GM12878 (cell line): ENCODE results near the gene UBE2O. TPM values are rescaled to one million over a fixed set of nuclear protein-coding genes. Genes with fewer than 3 reads are reported as not detected.

Experiments used
- ATAC-seq: fragments of 200-7000 bp; cut with Tn5 transposase; 3 replicates; pipeline ENCODE4 v1.9.1; 2020; ENCODE audit warnings: mild to moderate bottlenecking, moderate library complexity
- BruUV-seq: library from RNA; stranded (reverse); fragments of 400-500 nt; replicated peaks from 2 replicates; lab custom pipeline; 2021; lab: Mats Ljungman, UMichigan
- CTCF ChIA-PET: fragments of 300-600 bp; sonication (Branson Sonifier 250); formaldehyde crosslinking; extraction: SDS; loops from one replicate; lab custom pipeline; 2021; ENCODE audit warnings: inconsistent platforms; lab: Yijun Ruan, JAX
- POLR2A ChIA-PET: fragments of 350-600 bp; formaldehyde crosslinking; extraction: SDS; loops from one replicate; lab custom pipeline; 2021; ENCODE audit warnings: inconsistent platforms; lab: Charles Lee
- RAD21 ChIA-PET: fragments of 300-600 bp; sonication (Branson Sonifier 250); formaldehyde crosslinking; loops from one replicate; lab custom pipeline; 2023; ENCODE audit warnings: antibody characterized with exemption; ENCODE audit not compliant: unreplicated experiment; lab: Charles Lee
- SMC1A ChIA-PET: fragments of 300-600 bp; sonication (Branson Sonifier 250); formaldehyde crosslinking; loops from one replicate; lab custom pipeline; 2023; ENCODE audit not compliant: unreplicated experiment, uncharacterized antibody; lab: Charles Lee
- DNase-seq: peaks from one replicate; pipeline ENCODE4 v3.0.0-alpha.2; 2011; ENCODE audit warnings: low read depth, low spot score
- FAIRE-seq: peaks from 3 replicates; lab custom pipeline; 2011; peaks lifted over from hg19 to GRCh38; lab: Jason Lieb, UNC
- H2AFZ ChIP-seq: 2 replicates; pipeline ENCODE4 v1.6.0; 2011; ENCODE audit warnings: low read depth, low read length, control low read depth; ENCODE audit not compliant: control insufficient read depth
- H3K27ac ChIP-seq: 2 replicates; pipeline ENCODE4 v1.5.1; 2011; ENCODE audit warnings: control low read depth; ENCODE audit not compliant: control insufficient read depth, insufficient read depth
- H3K27me3 ChIP-seq, 2 experiments: replicated peaks in 1 of 2; 2 replicates each; pipeline versions ENCODE4 v1.6.0 to v1.6.1; 2011; ENCODE audit warnings: low read length in 1 of 2; ENCODE audit not compliant: control insufficient read depth in 2 of 2, insufficient read depth in 2 of 2
- H3K36me3 ChIP-seq, 2 experiments: 2 replicates each; pipeline ENCODE4 v1.5.1; 2011; ENCODE audit warnings: low read length in 1 of 2; ENCODE audit not compliant: control insufficient read depth in 2 of 2, insufficient read depth in 2 of 2
- H3K4me1 ChIP-seq: 2 replicates; pipeline ENCODE4 v1.6.1; 2011; ENCODE audit warnings: mild to moderate bottlenecking, low read length, moderate library complexity, mixed read lengths; ENCODE audit not compliant: control insufficient read depth, insufficient read depth
- H3K4me2 ChIP-seq: 2 replicates; pipeline ENCODE4 v1.6.0; 2011; ENCODE audit warnings: control low read depth; ENCODE audit not compliant: control insufficient read depth, insufficient read depth
- H3K4me3 ChIP-seq: fragments of 200-600 bp; sonication (generic); 2 replicates; pipeline ENCODE4 v1.5.1; 2016
- H3K79me2 ChIP-seq: 2 replicates; pipeline ENCODE4 v1.6.0; 2011; ENCODE audit warnings: low read length; ENCODE audit not compliant: control insufficient read depth, insufficient read depth
- H3K9ac ChIP-seq: 2 replicates; pipeline ENCODE4 v1.8.0; 2011; ENCODE audit warnings: low read length, control low read depth, mixed read lengths; ENCODE audit not compliant: control insufficient read depth, insufficient read depth
- H3K9me3 ChIP-seq: replicated peaks from 3 replicates; pipeline ENCODE4 v1.5.1; 2011; ENCODE audit warnings: mild to moderate bottlenecking, low read length; ENCODE audit not compliant: control insufficient read depth, insufficient read depth
- H4K20me1 ChIP-seq: 2 replicates; pipeline ENCODE4 v1.6.0; 2011; ENCODE audit not compliant: control insufficient read depth, insufficient read depth
- BHLHE40 ChIP-seq, 2 experiments: fragments of 450-650 bp in 1 of 2; IDR thresholded peaks; 2 replicates each; pipeline ENCODE4 v1.6.1; 2011 to 2017; ENCODE audit warnings: low read depth in 2 of 2, borderline replicate concordance in 1 of 2, improper control_type of control experiment in 1 of 2, low read length in 1 of 2, mild to moderate bottlenecking in 1 of 2
- FOXM1 ChIP-seq: IDR thresholded peaks from 2 replicates; pipeline ENCODE4 v1.6.1; 2012; ENCODE audit warnings: low read depth, mild to moderate bottlenecking, inconsistent platforms, low read length, moderate library complexity
- MLLT1 ChIP-seq: fragments of 450-650 bp; IDR thresholded peaks from 2 replicates; pipeline ENCODE4 v1.6.1; 2016; ENCODE audit warnings: mild to moderate bottlenecking
- NFYB ChIP-seq: IDR thresholded peaks from 2 replicates; pipeline ENCODE4 v1.6.1; 2011; ENCODE audit warnings: low read depth, mild to moderate bottlenecking, low read length, improper control_type of control experiment, moderate library complexity; ENCODE audit not compliant: insufficient read depth
- PKNOX1 ChIP-seq: fragments of 450-650 bp; IDR thresholded peaks from 2 replicates; pipeline ENCODE4 v1.6.1; 2016; ENCODE audit warnings: mild to moderate bottlenecking
- RAD21 ChIP-seq: IDR thresholded peaks from 2 replicates; pipeline ENCODE4 v1.6.1; 2011; ENCODE audit warnings: mild to moderate bottlenecking, low read depth, low read length, moderate library complexity; ENCODE audit not compliant: insufficient read depth
- SMC3 ChIP-seq: IDR thresholded peaks from 2 replicates; pipeline ENCODE4 v1.6.1; 2011; ENCODE audit warnings: low read length, improper control_type of control experiment, borderline replicate concordance
- SPI1 ChIP-seq: IDR thresholded peaks from 2 replicates; pipeline ENCODE4 v1.6.1; 2011; ENCODE audit warnings: low read depth, mild to moderate bottlenecking, low read length, moderate library complexity, borderline replicate concordance; ENCODE audit not compliant: insufficient read depth
- STAT3 ChIP-seq: IDR thresholded peaks from 2 replicates; pipeline ENCODE4 v1.6.1; 2011; ENCODE audit warnings: low read depth, low read length, improper control_type of control experiment
- TBL1XR1 ChIP-seq: IDR thresholded peaks from 2 replicates; pipeline ENCODE4 v1.6.1; 2012; ENCODE audit warnings: low read depth, low read length, improper control_type of control experiment
- TCF12 ChIP-seq: IDR thresholded peaks from 2 replicates; pipeline ENCODE4 v1.6.1; 2011; ENCODE audit warnings: low read depth, mild to moderate bottlenecking, low read length
- TCF3 ChIP-seq: IDR thresholded peaks from 2 replicates; pipeline ENCODE4 v1.6.1; 2012; ENCODE audit warnings: low read depth, mild to moderate bottlenecking, low read length, borderline replicate concordance; ENCODE audit not compliant: insufficient read depth
- YY1 ChIP-seq: IDR thresholded peaks from 2 replicates; pipeline ENCODE4 v1.6.1; 2011; ENCODE audit warnings: low read depth, mild to moderate bottlenecking, low read length
- ZNF384 ChIP-seq: IDR thresholded peaks from 2 replicates; pipeline ENCODE4 v1.6.1; 2012; ENCODE audit warnings: low read depth, mild to moderate bottlenecking, low read length, improper control_type of control experiment, borderline replicate concordance
- WGBS: methylation state at CpG from one replicate; pipeline ENCODE4 v1.1.6; 2016; ENCODE audit warnings: low lambda C conversion rate; ENCODE audit not compliant: insufficient replicate concordance, insufficient coverage; ENCODE audit errors: missing lambda C conversion rate; 5-methylcytosine and 5-hydroxymethylcytosine counted together
- in situ Hi-C: fragments of 300-500 bp; cut with MboI; formaldehyde crosslinking; loops from 9 replicates; pipeline ENCODE4 v1.14.3; 2018; ENCODE audit warnings: mixed read lengths
- intact Hi-C: fragments of 100-400 bp; cut with micrococcal nuclease; formaldehyde crosslinking; loops from one replicate; pipeline ENCODE4 v1.14.2; 2022; ENCODE audit not compliant: unreplicated experiment
- polyA plus RNA-seq, 11 experiments: library from polyadenylated mRNA; depleted of rRNA in 4 of 11; unstranded in 6 of 11; stranded (reverse) in 5 of 11; fragments of >200 nt; fragmentation: Nextera tagmentation in 4 of 11; fragmentation: Illumina TruSeq in 1 of 11; extraction: Ambion mirVana in 4 of 11; extraction: Trizol in 1 of 11; gene quantifications; 1 replicate in 1 of 11; 2 replicates in 10 of 11; pipeline versions ENCODE4 v1.2.1 to v1.2.3, GENCODE V29; 2011 to 2016; ENCODE audit warnings: inconsistent platforms in 2 of 11, missing spikeins in 2 of 11, low read depth in 1 of 11
- total RNA-seq, 4 experiments: library from RNA; depleted of rRNA in 3 of 4; stranded (reverse); fragments of >200 nt in 3 of 4; fragmentation: Illumina TruSeq in 1 of 4; extraction: Trizol in 1 of 4; gene quantifications; 2 replicates each; pipeline versions ENCODE4 v1.2.1 to v1.2.3, GENCODE V29; 2013 to 2021

Gene UBE2O
- total and polyA plus RNA-seq, 10 of the 15 experiments (the other 5 are each of a cell fraction or from before 2014, with no cell fraction given) = 2.1 to 39.0 (median 14.1) TPM

GRCh38 chr17:76410328-76410965 is 42.5 kb downstream of the UBE2O start (continued):
- TF ChIP-seq NFYB (no peak), TBL1XR1 (no peak)

GRCh38 chr17:76408037-76408849 is 44.7 kb downstream of the UBE2O start:
- Histone ChIP-seq H3K36me3 (peaks cover 5 to 8% of the 10 kb centered on the region in 2 experiments), H3K79me2 (peaks cover 6% of the 10 kb centered on the region), H2AFZ (no peak overlapping the region), H3K9me3 (no peaks in the 10 kb centered on the region), H3K9ac (no peak overlapping the region), H3K27ac (no peak overlapping the region), H3K27me3 (no peaks in the 10 kb centered on the region), H3K4me2 (no peak overlapping the region), H3K4me3 (no peak overlapping the region), H4K20me1 (peaks cover 2% of the 10 kb centered on the region), H3K4me1 (peaks cover 20% of the 10 kb centered on the region)
- in situ Hi-C loops = loop anchor here (5.0 kb wide), 1 partner anchor 99 kb away; no protein-coding TSS in a partner anchor
- BruUV-seq = no TSS peak
- peak; percentile 61 for FAIRE-seq
- CTCF ChIA-PET = interaction anchor here (0.5 to 9.8 kb wide), 33 partner anchors 8 to 372 kb away, joined by 3 to 142 read pairs (median 4); partner anchors contain the start of gene RHBDF2
- WGBS = 75% methylated on average over 12 of the region's 12 CpGs
- RAD21 ChIA-PET = interaction anchor here (0.5 to 6.1 kb wide), 6 partner anchors 37 to 59 kb away, joined by 3 to 55 read pairs (median 4); no protein-coding TSS in a partner anchor
- SMC1A ChIA-PET = interaction anchor here (0.6 to 2.2 kb wide), 12 partner anchors 12 to 153 kb away, joined by 3 to 27 read pairs (median 4); partner anchors contain the start of genes RHBDF2 and UBE2O
- ATAC-seq = peak; percentile 91
- intact Hi-C loops = loop anchor here (1.0 kb wide), 2 partner anchors 50 to 98 kb away; no protein-coding TSS in a partner anchor
- DNase-seq = no peak
- POLR2A ChIA-PET = interaction anchor here (1.5 kb wide), 1 partner anchor 50 kb away, joined by 4 read pairs; no protein-coding TSS in a partner anchor
- peak; percentile 24 to 35; a peak in 1 of 4 replicates for TF ChIP-seq BHLHE40 (IDR thresholded peaks at IDR 0.05; ENCODE audit: borderline replicate concordance in 1 of 2, low read depth in 2 of 2, low read length in 1 of 2)
- no peak for TF ChIP-seq ZNF384
- peak; percentile 55; the same call in 1 of the 2 replicates for TF ChIP-seq PKNOX1
- TF ChIP-seq STAT3 = no peak
- TF ChIP-seq MLLT1 = no peak
- TF ChIP-seq SMC3 = peak; percentile 80
- TF ChIP-seq FOXM1 = no peak
- TF ChIP-seq RAD21 = peak; percentile 82
- TF ChIP-seq TCF12 = peak; percentile 72; the same call in 1 of the 2 replicates
- TF ChIP-seq TCF3 = peak; percentile 54; the same call in 1 of the 2 replicates
- peak; percentile 24; the same call in 1 of the 2 replicates for TF ChIP-seq YY1
- TF ChIP-seq SPI1 = peak; percentile 82; the same call in 1 of the 2 replicates
